HepG2 (cell line): Measurements from ENCODE around the gene VAC14. TPM values are rescaled to one million over a fixed set of nuclear protein-coding genes. Genes with fewer than 3 reads are reported as not detected.

Experiments
- ARID4A ChIP-seq: sonication (generic); formaldehyde crosslinking; IDR thresholded peaks from 2 replicates; pipeline ENCODE4 v1.5.0; 2020; ENCODE audit warnings: mild to moderate bottlenecking, missing genetic modification reagents, borderline replicate concordance
- CREB1 ChIP-seq, 2 experiments: fragments of 450-650 bp in 1 of 2; IDR thresholded peaks; 2 replicates each; pipeline ENCODE4 v1.6.1; 2016 to 2017; ENCODE audit warnings: control low read depth in 1 of 2, mild to moderate bottlenecking in 1 of 2, missing compliant biosample characterization in 1 of 2, missing genetic modification characterization in 1 of 2
- GPN1 ChIP-seq: sonication (generic); formaldehyde crosslinking; IDR thresholded peaks from 2 replicates; pipeline ENCODE4 v1.5.1; 2020; ENCODE audit warnings: missing genetic modification reagents, borderline replicate concordance
- HNRNPL ChIP-seq: fragments of 200-400 bp; formaldehyde crosslinking; IDR thresholded peaks from 2 replicates; pipeline ENCODE4 v1.6.1; 2017; ENCODE audit warnings: mild to moderate bottlenecking, low read depth, low read length
- KLF12 ChIP-seq: sonication (generic); formaldehyde crosslinking; IDR thresholded peaks from 2 replicates; pipeline ENCODE4 v1.4.0; 2020; ENCODE audit warnings: missing genetic modification reagents, borderline replicate concordance
- MEF2D ChIP-seq: sonication (generic); formaldehyde crosslinking; IDR thresholded peaks from 2 replicates; pipeline ENCODE4 v1.5.1; 2020; ENCODE audit warnings: mild to moderate bottlenecking, missing genetic modification reagents
- MEIS2 ChIP-seq: sonication (generic); formaldehyde crosslinking; IDR thresholded peaks from 2 replicates; pipeline ENCODE4 v1.9.0; 2021; ENCODE audit warnings: mild to moderate bottlenecking, missing genetic modification reagents
- POLR2G ChIP-seq: fragments of 200-400 bp; formaldehyde crosslinking; IDR thresholded peaks from 2 replicates; pipeline ENCODE4 v1.6.1; 2018; ENCODE audit warnings: mild to moderate bottlenecking, low read depth, low read length, moderate library complexity
- TARDBP ChIP-seq: sonication (generic); formaldehyde crosslinking; IDR thresholded peaks from 2 replicates; pipeline ENCODE4 v1.8.0; 2022; ENCODE audit warnings: mild to moderate bottlenecking, missing genetic modification reagents
- ZBTB37 ChIP-seq: sonication (generic); formaldehyde crosslinking; IDR thresholded peaks from 2 replicates; pipeline ENCODE4 v1.4.0; 2020; ENCODE audit warnings: mild to moderate bottlenecking, missing genetic modification reagents
- ZFY ChIP-seq: sonication (generic); formaldehyde crosslinking; IDR thresholded peaks from 2 replicates; pipeline ENCODE4 v1.4.0; 2020; ENCODE audit warnings: missing genetic modification reagents
- ZNF12 ChIP-seq: sonication (generic); formaldehyde crosslinking; IDR thresholded peaks from 2 replicates; pipeline ENCODE4 v1.5.0; 2020; ENCODE audit warnings: missing genetic modification reagents
- ZNF30 ChIP-seq: sonication (generic); formaldehyde crosslinking; IDR thresholded peaks from 2 replicates; pipeline ENCODE4 v1.5.0; 2020; ENCODE audit warnings: mild to moderate bottlenecking, missing genetic modification reagents
- ZNF343 ChIP-seq: sonication (generic); formaldehyde crosslinking; IDR thresholded peaks from 2 replicates; pipeline ENCODE4 v1.4.0; 2020; ENCODE audit warnings: mild to moderate bottlenecking, missing genetic modification reagents
- ZNF501 ChIP-seq: sonication (generic); formaldehyde crosslinking; IDR thresholded peaks from 2 replicates; pipeline ENCODE4 v1.5.1; 2020; ENCODE audit warnings: mild to moderate bottlenecking, moderate library complexity, missing genetic modification reagents
- ZNF552 ChIP-seq: sonication (generic); formaldehyde crosslinking; IDR thresholded peaks from 2 replicates; pipeline ENCODE4 v1.9.0; 2022; ENCODE audit warnings: missing genetic modification reagents, mild to moderate bottlenecking, borderline replicate concordance
- ZNF564 ChIP-seq: sonication (generic); formaldehyde crosslinking; IDR thresholded peaks from 2 replicates; pipeline ENCODE4 v1.8.1; 2023; ENCODE audit warnings: mild to moderate bottlenecking, missing genetic modification reagents
- polyA plus RNA-seq, 8 experiments: library from polyadenylated mRNA; depleted of rRNA in 3 of 8; stranded (reverse) in 7 of 8; unstranded in 1 of 8; fragments of >200 nt; fragmentation: Illumina TruSeq in 4 of 8; extraction: Trizol in 4 of 8; gene quantifications; 2 replicates each; pipeline versions ENCODE4 v1.2.1 to v1.2.3, GENCODE V29; 2011 to 2016; ENCODE audit warnings: low read depth in 4 of 8, missing spikeins in 1 of 8, mixed read lengths in 1 of 8; ENCODE audit not compliant: insufficient read depth in 1 of 8
- total RNA-seq, 5 experiments: library from RNA; depleted of rRNA; stranded (reverse); fragments of >200 nt; fragmentation: Illumina TruSeq; extraction: Trizol; gene quantifications; 2 replicates each; pipeline ENCODE4 v1.2.3, GENCODE V29; 2016; ENCODE audit warnings: low read depth in 1 of 5
- TF ChIP-seq, protein P1 (sequence below): sonication (generic); formaldehyde crosslinking; IDR thresholded peaks from 2 replicates; pipeline ENCODE4 v1.8.1; 2022; ENCODE audit warnings: mild to moderate bottlenecking, missing genetic modification reagents
- TF ChIP-seq, protein P2 (sequence below): sonication (generic); formaldehyde crosslinking; IDR thresholded peaks from 2 replicates; pipeline ENCODE4 v1.4.0; 2020; ENCODE audit warnings: mild to moderate bottlenecking, missing genetic modification reagents

Gene VAC14
- total and polyA plus RNA-seq, 2 of the 13 experiments (the other 11 are each of a cell fraction or from before 2014, with no cell fraction given), result 23.5 to 24.6 TPM

GRCh38 chr16:70678121-70678897, 122.6 kb downstream of the VAC14 start (continued):
- no peak for TF ChIP-seq TARDBP (CRISPR knock-in tag)
- no peak for TF ChIP-seq ZNF564 (CRISPR knock-in tag)
- TF ChIP-seq ZNF343, result no peak
- TF ChIP-seq ZNF501 (CRISPR knock-in tag), result no peak
- no peak for TF ChIP-seq GPN1 (CRISPR knock-in tag)
- no peak for TF ChIP-seq CREB1 (IDR thresholded peaks at IDR 0.05)
- no peak for TF ChIP-seq CREB1 (CRISPR knock-in tag; IDR thresholded peaks at IDR 0.05)
- 0 out of 2 replicates have a peak, but pooled peaks have one; percentile 32 for TF ChIP-seq ZFY (CRISPR knock-in tag)
- TF ChIP-seq, protein P1, sequence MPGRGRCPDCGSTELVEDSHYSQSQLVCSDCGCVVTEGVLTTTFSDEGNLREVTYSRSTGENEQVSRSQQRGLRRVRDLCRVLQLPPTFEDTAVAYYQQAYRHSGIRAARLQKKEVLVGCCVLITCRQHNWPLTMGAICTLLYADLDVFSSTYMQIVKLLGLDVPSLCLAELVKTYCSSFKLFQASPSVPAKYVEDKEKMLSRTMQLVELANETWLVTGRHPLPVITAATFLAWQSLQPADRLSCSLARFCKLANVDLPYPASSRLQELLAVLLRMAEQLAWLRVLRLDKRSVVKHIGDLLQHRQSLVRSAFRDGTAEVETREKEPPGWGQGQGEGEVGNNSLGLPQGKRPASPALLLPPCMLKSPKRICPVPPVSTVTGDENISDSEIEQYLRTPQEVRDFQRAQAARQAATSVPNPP, result peak; percentile 44; the same call in 1 of the 2 replicates
- no peak for TF ChIP-seq ZNF12 (CRISPR knock-in tag)
- TF ChIP-seq HNRNPL, result peak; percentile 85; the same call in 1 of the 2 replicates
- 0 out of 2 replicates have a peak, but pooled peaks have one; percentile 40 for TF ChIP-seq MEIS2 (CRISPR knock-in tag)
- TF ChIP-seq MEF2D (CRISPR knock-in tag), result no peak
- no peak for TF ChIP-seq KLF12 (CRISPR knock-in tag)
- no peak for TF ChIP-seq ZNF552 (CRISPR knock-in tag)
- 0 out of 2 replicates have a peak, but pooled peaks have one; percentile 8 for TF ChIP-seq ARID4A
- TF ChIP-seq, protein P2, sequence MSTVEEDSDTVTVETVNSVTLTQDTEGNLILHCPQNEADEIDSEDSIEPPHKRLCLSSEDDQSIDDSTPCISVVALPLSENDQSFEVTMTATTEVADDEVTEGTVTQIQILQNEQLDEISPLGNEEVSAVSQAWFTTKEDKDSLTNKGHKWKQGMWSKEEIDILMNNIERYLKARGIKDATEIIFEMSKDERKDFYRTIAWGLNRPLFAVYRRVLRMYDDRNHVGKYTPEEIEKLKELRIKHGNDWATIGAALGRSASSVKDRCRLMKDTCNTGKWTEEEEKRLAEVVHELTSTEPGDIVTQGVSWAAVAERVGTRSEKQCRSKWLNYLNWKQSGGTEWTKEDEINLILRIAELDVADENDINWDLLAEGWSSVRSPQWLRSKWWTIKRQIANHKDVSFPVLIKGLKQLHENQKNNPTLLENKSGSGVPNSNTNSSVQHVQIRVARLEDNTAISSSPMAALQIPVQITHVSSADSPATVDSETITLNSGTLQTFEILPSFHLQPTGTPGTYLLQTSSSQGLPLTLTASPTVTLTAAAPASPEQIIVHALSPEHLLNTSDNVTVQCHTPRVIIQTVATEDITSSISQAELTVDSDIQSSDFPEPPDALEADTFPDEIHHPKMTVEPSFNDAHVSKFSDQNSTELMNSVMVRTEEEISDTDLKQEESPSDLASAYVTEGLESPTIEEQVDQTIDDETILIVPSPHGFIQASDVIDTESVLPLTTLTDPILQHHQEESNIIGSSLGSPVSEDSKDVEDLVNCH (CRISPR knock-in tag), result no peak
- no peak for TF ChIP-seq ZBTB37 (CRISPR knock-in tag)
- peak; percentile 41; the same call in 1 of the 2 replicates for TF ChIP-seq POLR2G
- TF ChIP-seq ZNF30, result no peak
